Caco-2 (cell line): ENCODE results near the gene AAMP. TPM values are rescaled to one million over a fixed set of nuclear protein-coding genes. Genes with fewer than 3 reads are reported as not detected.
A peak's percentile ranks its signal among the peaks of the same experiment; 100 is the strongest.

ENCODE experiments used
- BruUV-seq: library from RNA; stranded (reverse); fragments of 400-500 nt; replicated peaks from 2 replicates; lab custom pipeline; 2021; lab: Mats Ljungman, UMichigan
- CTCF ChIA-PET: fragments of 300-600 bp; sonication (Branson Sonifier 250); formaldehyde crosslinking; loops from one replicate; lab custom pipeline; 2022; ENCODE audit warnings: antibody characterized with exemption; lab: Charles Lee
- POLR2A ChIA-PET: fragments of 300-600 bp; sonication (Branson Sonifier 250); formaldehyde crosslinking; loops from one replicate; lab custom pipeline; 2022; ENCODE audit warnings: antibody characterized with exemption; lab: Charles Lee
- DNase-seq, 2 experiments: peaks; one replicate each; pipeline versions ENCODE4 v3.0.0 to v3.0.0-alpha.2; 2020 to 2022
- H3K27me3 ChIP-seq: replicated peaks from 2 replicates; pipeline ENCODE4 v1.6.0; 2011; ENCODE audit warnings: low read length; ENCODE audit not compliant: control insufficient read depth, insufficient read depth
- H3K36me3 ChIP-seq: 2 replicates; pipeline ENCODE4 v1.5.1; 2011; ENCODE audit warnings: low read length; ENCODE audit not compliant: control insufficient read depth, insufficient read depth
- H3K4me1 ChIP-seq: fragments of 250-450 bp; sonication (Bioruptor Pico); 2 replicates; pipeline ENCODE4 v1.5.1; 2020; ENCODE audit warnings: mild to moderate bottlenecking
- H3K4me3 ChIP-seq: 2 replicates; pipeline ENCODE4 v1.5.1; 2011; ENCODE audit warnings: low read depth, mild to moderate bottlenecking, control low read depth, low read length
- H3K9me3 ChIP-seq: fragments of 250-450 bp; sonication (Bioruptor Pico); 2 replicates; pipeline ENCODE4 v1.5.1; 2020; ENCODE audit warnings: mild to moderate bottlenecking, moderate library complexity
- H3K27ac Mint-ChIP-seq: one replicate; pipeline ENCODE4 v1.8.0; 2022; ENCODE audit warnings: mixed read lengths; ENCODE audit not compliant: unreplicated experiment
- H3K27me3 Mint-ChIP-seq: one replicate; pipeline ENCODE4 v1.8.0; 2022; ENCODE audit warnings: mixed read lengths; ENCODE audit not compliant: insufficient read depth, unreplicated experiment
- H3K36me3 Mint-ChIP-seq: one replicate; pipeline ENCODE4 v1.8.0; 2022; ENCODE audit warnings: mild to moderate bottlenecking, mixed read lengths; ENCODE audit not compliant: insufficient read depth, unreplicated experiment
- H3K4me1 Mint-ChIP-seq: one replicate; pipeline ENCODE4 v1.8.0; 2022; ENCODE audit warnings: low read depth, mixed read lengths; ENCODE audit not compliant: unreplicated experiment
- H3K4me3 Mint-ChIP-seq: one replicate; pipeline ENCODE4 v1.8.0; 2022; ENCODE audit warnings: mild to moderate bottlenecking, moderate library complexity, mixed read lengths; ENCODE audit not compliant: unreplicated experiment
- H3K9me3 Mint-ChIP-seq: one replicate; pipeline ENCODE4 v1.8.0; 2022; ENCODE audit warnings: mixed read lengths; ENCODE audit not compliant: unreplicated experiment
- intact Hi-C: fragments of 100-400 bp; cut with micrococcal nuclease; formaldehyde crosslinking; loops from one replicate; pipeline ENCODE4 v1.10.0; 2022; ENCODE audit not compliant: unreplicated experiment
- total RNA-seq: library from RNA; stranded (reverse); gene quantifications from 2 replicates; pipeline ENCODE4 v1.2.3, GENCODE V29; 2022
- TF ChIP-seq, protein P1 (sequence below), 2 experiments: fragments of 200-600 bp in 1 of 2; IDR thresholded peaks; 1 replicate in 1 of 2; 2 replicates in 1 of 2; pipeline versions ENCODE4 v1.5.1 to v1.8.0; 2011 to 2022; ENCODE audit warnings: antibody characterized with exemption in 1 of 2, control low read depth in 1 of 2, inconsistent platforms in 1 of 2, low read depth in 1 of 2, low read length in 1 of 2, mild to moderate bottlenecking in 1 of 2, moderate library complexity in 1 of 2; ENCODE audit not compliant: insufficient read depth in 1 of 2, severe bottlenecking in 1 of 2, unreplicated experiment in 1 of 2

Gene AAMP
- total RNA-seq, 1 experiment from 2014 or later: 125 TPM

DNA sequence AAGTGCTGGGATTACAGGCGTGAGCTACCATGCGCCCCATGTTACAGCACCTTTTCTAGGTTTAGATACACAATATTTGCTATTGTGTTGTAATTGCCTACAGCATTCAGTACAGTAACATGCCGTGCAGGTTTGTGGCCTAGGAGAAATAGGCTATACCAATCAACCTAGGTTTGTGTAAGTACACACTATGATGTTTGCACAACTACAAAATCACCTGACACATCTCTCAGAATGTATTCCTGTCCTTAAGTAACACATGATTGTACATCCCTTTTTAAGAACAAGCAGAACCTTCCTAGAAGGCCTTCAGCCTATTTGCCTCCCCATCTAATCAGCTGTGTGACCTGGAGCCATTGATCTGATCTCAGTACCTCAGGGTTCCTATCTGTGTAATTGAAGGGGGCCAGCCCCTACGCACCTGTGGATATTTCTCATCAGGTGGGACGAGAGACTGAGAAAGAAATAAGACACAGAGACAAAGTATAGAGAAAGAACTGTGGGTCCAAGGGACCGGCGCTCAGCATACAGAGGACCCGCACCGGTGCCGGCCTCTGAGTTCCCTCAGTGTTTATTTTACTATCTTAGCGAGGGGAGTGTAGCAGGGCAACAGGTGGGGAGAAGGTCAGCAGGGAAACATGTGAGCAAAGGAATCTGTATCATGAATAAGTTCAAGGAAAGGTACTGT is 41.1 kb upstream of the AAMP start:
- Mint-ChIP-seq H3K4me3 (peak overlapping the region; percentile 56), H3K9me3 (peaks cover 9% of the 10 kb centered on the region), H3K27ac (peak overlapping the region; percentile 87), H3K4me1 (peaks cover 27% of the 10 kb centered on the region), H3K27me3 (no peaks in the 10 kb centered on the region), H3K36me3 (peaks cover 11% of the 10 kb centered on the region)
- TF ChIP-seq, protein P1, sequence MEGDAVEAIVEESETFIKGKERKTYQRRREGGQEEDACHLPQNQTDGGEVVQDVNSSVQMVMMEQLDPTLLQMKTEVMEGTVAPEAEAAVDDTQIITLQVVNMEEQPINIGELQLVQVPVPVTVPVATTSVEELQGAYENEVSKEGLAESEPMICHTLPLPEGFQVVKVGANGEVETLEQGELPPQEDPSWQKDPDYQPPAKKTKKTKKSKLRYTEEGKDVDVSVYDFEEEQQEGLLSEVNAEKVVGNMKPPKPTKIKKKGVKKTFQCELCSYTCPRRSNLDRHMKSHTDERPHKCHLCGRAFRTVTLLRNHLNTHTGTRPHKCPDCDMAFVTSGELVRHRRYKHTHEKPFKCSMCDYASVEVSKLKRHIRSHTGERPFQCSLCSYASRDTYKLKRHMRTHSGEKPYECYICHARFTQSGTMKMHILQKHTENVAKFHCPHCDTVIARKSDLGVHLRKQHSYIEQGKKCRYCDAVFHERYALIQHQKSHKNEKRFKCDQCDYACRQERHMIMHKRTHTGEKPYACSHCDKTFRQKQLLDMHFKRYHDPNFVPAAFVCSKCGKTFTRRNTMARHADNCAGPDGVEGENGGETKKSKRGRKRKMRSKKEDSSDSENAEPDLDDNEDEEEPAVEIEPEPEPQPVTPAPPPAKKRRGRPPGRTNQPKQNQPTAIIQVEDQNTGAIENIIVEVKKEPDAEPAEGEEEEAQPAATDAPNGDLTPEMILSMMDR (IDR thresholded peaks at IDR 0.05; ENCODE audit: insufficient read depth in 1 of 2, low read depth in 1 of 2, low read length in 1 of 2, severe bottlenecking in 1 of 2, unreplicated experiment in 1 of 2): no peak
- Histone ChIP-seq H3K36me3 (no peaks in the 10 kb centered on the region), H3K9me3 (no peaks in the 10 kb centered on the region), H3K4me1 (peaks cover 49% of the 10 kb centered on the region), H3K27me3 (no peaks in the 10 kb centered on the region), H3K4me3 (no peak overlapping the region)
- DNase-seq: peak in 1 of 2 experiments; percentile 59
- ChIA-PET CTCF (interaction anchor here (1.8 to 2.2 kb wide), 2 partner anchors 18 to 46 kb away, joined by 10 to 15 read pairs; partner anchors contain the start of genes CATIP and TMBIM1), POLR2A (no interaction called here)
- BruUV-seq: TSS peak; percentile 78
- intact Hi-C loops: no loop called here

DNA sequence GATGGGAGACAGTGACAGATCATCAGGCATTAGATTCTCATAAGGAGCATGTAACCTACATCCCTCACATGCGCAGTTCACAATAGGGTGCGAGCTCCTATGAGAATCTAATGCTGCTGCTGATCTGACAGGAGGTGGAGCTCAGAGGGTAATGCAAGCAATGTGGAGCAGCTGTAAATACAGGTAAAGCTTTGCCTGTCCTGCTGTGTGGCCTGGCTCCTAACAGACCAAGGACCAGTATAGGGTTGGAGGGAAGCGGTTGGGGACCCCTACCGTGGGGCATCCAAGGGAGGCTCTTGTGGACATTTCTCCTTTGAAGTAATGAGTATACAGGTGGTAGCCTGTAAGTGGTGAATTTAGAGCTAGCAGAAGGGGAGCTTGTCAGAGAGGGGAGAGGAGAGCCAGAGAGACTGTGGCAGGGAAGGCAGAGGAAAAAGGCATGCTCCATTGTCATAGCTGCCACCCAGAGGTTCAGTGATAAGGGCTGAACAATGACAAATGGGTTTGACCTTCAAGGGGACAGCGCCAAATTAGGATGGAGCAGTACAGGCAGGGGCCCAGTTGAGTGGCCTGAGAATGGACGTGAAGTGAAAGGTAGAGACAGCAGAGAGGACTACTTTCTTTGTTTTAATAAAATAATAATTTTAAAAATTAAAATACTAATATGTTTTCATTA is 37.6 kb upstream of the AAMP start:
- H3K27me3 Mint-ChIP-seq: no peaks in the 10 kb centered on the region
- Histone ChIP-seq H3K4me3 (no peak overlapping the region), H3K4me1 (peaks cover 33% of the 10 kb centered on the region), H3K27me3 (no peaks in the 10 kb centered on the region), H3K36me3 (no peaks in the 10 kb centered on the region), H3K9me3 (no peaks in the 10 kb centered on the region)
- peaks cover 11% of the 10 kb centered on the region for H3K36me3 Mint-ChIP-seq
- peak overlapping the region; percentile 39 for H3K27ac Mint-ChIP-seq
- BruUV-seq: no TSS peak
- no peaks in the 10 kb centered on the region for H3K9me3 Mint-ChIP-seq
- no peak for DNase-seq
- H3K4me3 Mint-ChIP-seq: no peak overlapping the region
- POLR2A ChIA-PET: interaction anchor here (0.5 kb wide), 1 partner anchor 16 kb away, joined by 4 read pairs; no protein-coding TSS in a partner anchor
- peaks cover 34% of the 10 kb centered on the region for H3K4me1 Mint-ChIP-seq
- TF ChIP-seq, protein P1 (IDR thresholded peaks at IDR 0.05; ENCODE audit: insufficient read depth in 1 of 2, low read depth in 1 of 2, low read length in 1 of 2, severe bottlenecking in 1 of 2, unreplicated experiment in 1 of 2): no peak
- intact Hi-C loops: no loop called here
- CTCF ChIA-PET: interaction anchor here (0.5 kb wide), 1 partner anchor 35 kb away, joined by 3 read pairs; no protein-coding TSS in a partner anchor

DNA sequence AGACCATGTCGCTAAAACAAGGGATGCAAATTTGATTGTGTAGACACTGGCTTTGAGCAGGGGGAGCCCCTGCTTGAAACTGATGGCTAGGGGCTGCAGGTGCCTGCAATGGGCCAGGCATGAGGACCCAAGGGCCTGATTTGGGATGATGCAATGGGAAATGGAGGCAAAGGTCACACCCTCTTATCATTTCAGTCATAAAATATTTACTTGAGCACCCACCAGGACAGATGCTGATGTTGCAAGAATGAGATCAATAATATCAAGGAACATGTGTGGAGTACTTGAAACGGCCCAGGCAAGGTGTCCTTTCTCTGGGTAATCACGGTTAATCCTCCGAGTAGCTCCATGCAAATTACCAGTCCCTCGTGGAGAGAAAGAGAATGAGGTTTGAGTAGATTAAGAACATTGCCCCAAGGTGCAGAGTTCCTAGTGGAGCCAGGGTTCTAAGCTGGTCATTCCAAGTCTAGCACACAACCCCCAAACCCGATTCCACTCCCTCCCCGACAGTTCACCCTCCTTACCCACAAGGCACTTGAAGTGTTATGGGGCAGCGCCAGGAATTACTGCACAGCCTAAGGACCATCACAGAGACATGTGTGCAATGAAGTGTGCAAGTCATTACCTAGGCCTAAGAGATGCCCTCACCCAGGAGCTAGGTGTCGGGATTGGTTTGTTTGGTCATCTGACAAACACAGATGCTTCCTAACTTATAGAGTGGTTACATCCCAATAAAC is 36.4 kb upstream of the AAMP start:
- H3K27me3 ChIP-seq: no peaks in the 10 kb centered on the region
- CTCF ChIA-PET: interaction anchor here (1.1 kb wide), 1 partner anchor 50 kb away, joined by 4 read pairs; the partner anchor contains the start of gene CATIP

More for the DNA sequence above, 36.4 kb upstream of the AAMP start:
- Mint-ChIP-seq H3K4me1 (peaks cover 37% of the 10 kb centered on the region), H3K36me3 (peaks cover 3% of the 10 kb centered on the region), H3K9me3 (no peaks in the 10 kb centered on the region), H3K4me3 (no peak overlapping the region), H3K27me3 (no peaks in the 10 kb centered on the region), H3K27ac (no peak overlapping the region)
- TF ChIP-seq, protein P1 (IDR thresholded peaks at IDR 0.05; ENCODE audit: insufficient read depth in 1 of 2, low read depth in 1 of 2, low read length in 1 of 2, severe bottlenecking in 1 of 2, unreplicated experiment in 1 of 2): no peak
- H3K4me3 ChIP-seq: no peak overlapping the region
- POLR2A ChIA-PET: no interaction called here
- H3K9me3 ChIP-seq: no peaks in the 10 kb centered on the region
- peaks cover 26% of the 10 kb centered on the region for H3K4me1 ChIP-seq
- DNase-seq: no peak
- no TSS peak for BruUV-seq
- H3K36me3 ChIP-seq: no peaks in the 10 kb centered on the region
- intact Hi-C loops: no loop called here
